Measurements from ENCODE around the gene C19orf18.

C19orf18 gene

GRCh38 chr19:57964761-57965160, 9.6 kb downstream of the C19orf18 start:
- Histone ChIP-seq H3K36me3 (ENCODE audit: insufficient read depth, low read length) (no peaks in the 10 kb centered on the region; the same call in 1 of the 2 replicates), H4K20me1 (ENCODE audit: insufficient read depth, low read length) (no peaks in the 10 kb centered on the region), H2AFZ (ENCODE audit: low read depth, low read length) (no peak overlapping the region), H3K9me3 (ENCODE audit: insufficient read depth, low read length, severe bottlenecking) (peaks cover 15% of the 10 kb centered on the region), H3K27me3 (ENCODE audit: insufficient read depth, low read length, poor library complexity) (no peaks in the 10 kb centered on the region), H3K27ac (ENCODE audit: low read length) (no peak overlapping the region), H3K4me1 (ENCODE audit: insufficient read depth, low read length) (no peaks in the 10 kb centered on the region), H3K4me3 (ENCODE audit: low read depth in 1 of 2, low read length in 2 of 2) (no peak overlapping the region), H3K4me2 (ENCODE audit: insufficient read depth, low read length) (no peak overlapping the region), H3K79me2 (ENCODE audit: insufficient read depth, low read length) (no peaks in the 10 kb centered on the region), H3K9ac (ENCODE audit: low read depth, low read length) (no peak overlapping the region)
- no peak for ATAC-seq (ENCODE audit: insufficient read depth, low read depth)
- no peak for DNase-seq
- TF ChIP-seq EZH2 (IDR thresholded peaks at IDR 0.05; ENCODE audit: borderline replicate concordance, low read depth, low read length, severe bottlenecking), result no peak
- no peak for TF ChIP-seq CTCF (IDR thresholded peaks at IDR 0.05; ENCODE audit: borderline replicate concordance, extremely low read depth, low read length, poor library complexity, severe bottlenecking)

- no peak for TF ChIP-seq CTCF (IDR thresholded peaks at IDR 0.05; ENCODE audit: borderline replicate concordance, extremely low read depth, low read length, poor library complexity, severe bottlenecking)
- no peak for TF ChIP-seq EZH2 (IDR thresholded peaks at IDR 0.05; ENCODE audit: borderline replicate concordance, low read depth, low read length, severe bottlenecking)
- Histone ChIP-seq H4K20me1 (ENCODE audit: insufficient read depth, low read length) (no peaks in the 10 kb centered on the region), H3K9me3 (ENCODE audit: insufficient read depth, low read length, severe bottlenecking) (peaks cover 7% of the 10 kb centered on the region), H3K36me3 (ENCODE audit: insufficient read depth, low read length) (no peaks in the 10 kb centered on the region), H3K79me2 (ENCODE audit: insufficient read depth, low read length) (no peaks in the 10 kb centered on the region), H3K27ac (ENCODE audit: low read length) (no peak overlapping the region), H3K4me3 (ENCODE audit: low read depth in 1 of 2, low read length in 2 of 2) (no peak overlapping the region), H3K4me1 (ENCODE audit: insufficient read depth, low read length) (no peaks in the 10 kb centered on the region), H3K9ac (ENCODE audit: low read depth, low read length) (no peak overlapping the region), H3K27me3 (ENCODE audit: insufficient read depth, low read length, poor library complexity) (no peaks in the 10 kb centered on the region), H2AFZ (ENCODE audit: low read depth, low read length) (no peak overlapping the region), H3K4me2 (ENCODE audit: insufficient read depth, low read length) (no peak overlapping the region)
- no peak for ATAC-seq (ENCODE audit: insufficient read depth, low read depth)
- no peak for DNase-seq
These were observed 12.5 kb downstream of the C19orf18 start for GRCh38 chr19:57961785-57962184.

GRCh38 chr19:57954996-57955395, 19.3 kb downstream of the C19orf18 start:
- H3K27ac ChIP-seq (ENCODE audit: low read length), result no peak overlapping the region
- no peaks in the 10 kb centered on the region for H3K27me3 ChIP-seq (ENCODE audit: insufficient read depth, low read length, poor library complexity)
- ATAC-seq (ENCODE audit: insufficient read depth, low read depth) (no peak), DNase-seq (no peak)
- H3K36me3 ChIP-seq (ENCODE audit: insufficient read depth, low read length), result no peaks in the 10 kb centered on the region
- no peaks in the 10 kb centered on the region for H3K79me2 ChIP-seq (ENCODE audit: insufficient read depth, low read length)
- H2AFZ ChIP-seq (ENCODE audit: low read depth, low read length), result no peak overlapping the region
- no peak overlapping the region for H3K4me3 ChIP-seq (ENCODE audit: low read depth in 1 of 2, low read length in 2 of 2)
- TF ChIP-seq EZH2 (IDR thresholded peaks at IDR 0.05; ENCODE audit: borderline replicate concordance, low read depth, low read length, severe bottlenecking), result no peak
- no peak for TF ChIP-seq CTCF (IDR thresholded peaks at IDR 0.05; ENCODE audit: borderline replicate concordance, extremely low read depth, low read length, poor library complexity, severe bottlenecking)
- no peak overlapping the region for H3K4me2 ChIP-seq (ENCODE audit: insufficient read depth, low read length)
- H3K9ac ChIP-seq (ENCODE audit: low read depth, low read length), result no peak overlapping the region
- H4K20me1 ChIP-seq (ENCODE audit: insufficient read depth, low read length), result no peaks in the 10 kb centered on the region
- H3K9me3 ChIP-seq (ENCODE audit: insufficient read depth, low read length, severe bottlenecking), result peaks cover 5% of the 10 kb centered on the region
- no peaks in the 10 kb centered on the region for H3K4me1 ChIP-seq (ENCODE audit: insufficient read depth, low read length)

- no peak for TF ChIP-seq CTCF (IDR thresholded peaks at IDR 0.05; ENCODE audit: borderline replicate concordance, extremely low read depth, low read length, poor library complexity, severe bottlenecking)
- no peak for TF ChIP-seq EZH2 (IDR thresholded peaks at IDR 0.05; ENCODE audit: borderline replicate concordance, low read depth, low read length, severe bottlenecking)
These were observed 24.6 kb downstream of the C19orf18 start for GRCh38 chr19:57949702-57950101.

More at GRCh38 chr19:57949702-57950101, 24.6 kb downstream of the C19orf18 start:
- DNase-seq (no peak), ATAC-seq (ENCODE audit: insufficient read depth, low read depth) (no peak)
- Histone ChIP-seq H3K4me1 (ENCODE audit: insufficient read depth, low read length) (peaks cover 30% of the 10 kb centered on the region), H3K79me2 (ENCODE audit: insufficient read depth, low read length) (peaks cover 35% of the 10 kb centered on the region), H3K4me2 (ENCODE audit: insufficient read depth, low read length) (no peak overlapping the region), H3K27me3 (ENCODE audit: insufficient read depth, low read length, poor library complexity) (no peaks in the 10 kb centered on the region), H3K27ac (ENCODE audit: low read length) (no peak overlapping the region), H3K36me3 (ENCODE audit: insufficient read depth, low read length) (peaks cover 11% of the 10 kb centered on the region), H3K9me3 (ENCODE audit: insufficient read depth, low read length, severe bottlenecking) (peaks cover 8% of the 10 kb centered on the region), H3K9ac (ENCODE audit: low read depth, low read length) (no peak overlapping the region), H4K20me1 (ENCODE audit: insufficient read depth, low read length) (peaks cover 7% of the 10 kb centered on the region; the same call in 1 of the 2 replicates), H2AFZ (ENCODE audit: low read depth, low read length) (no peak overlapping the region), H3K4me3 (ENCODE audit: low read depth in 1 of 2, low read length in 2 of 2) (no peak overlapping the region)

All from DND-41 (cell line).